Measurements from ENCODE around the gene ITGB3. TPM values are rescaled to one million over a fixed set of nuclear protein-coding genes. Genes with fewer than 3 reads are reported as not detected.

Gene ITGB3
- total and polyA plus RNA-seq, 2 of the 8 experiments (the other 6 are each of a cell fraction or from before 2014, with no cell fraction given): 0.08 to 0.09 TPM

DNA sequence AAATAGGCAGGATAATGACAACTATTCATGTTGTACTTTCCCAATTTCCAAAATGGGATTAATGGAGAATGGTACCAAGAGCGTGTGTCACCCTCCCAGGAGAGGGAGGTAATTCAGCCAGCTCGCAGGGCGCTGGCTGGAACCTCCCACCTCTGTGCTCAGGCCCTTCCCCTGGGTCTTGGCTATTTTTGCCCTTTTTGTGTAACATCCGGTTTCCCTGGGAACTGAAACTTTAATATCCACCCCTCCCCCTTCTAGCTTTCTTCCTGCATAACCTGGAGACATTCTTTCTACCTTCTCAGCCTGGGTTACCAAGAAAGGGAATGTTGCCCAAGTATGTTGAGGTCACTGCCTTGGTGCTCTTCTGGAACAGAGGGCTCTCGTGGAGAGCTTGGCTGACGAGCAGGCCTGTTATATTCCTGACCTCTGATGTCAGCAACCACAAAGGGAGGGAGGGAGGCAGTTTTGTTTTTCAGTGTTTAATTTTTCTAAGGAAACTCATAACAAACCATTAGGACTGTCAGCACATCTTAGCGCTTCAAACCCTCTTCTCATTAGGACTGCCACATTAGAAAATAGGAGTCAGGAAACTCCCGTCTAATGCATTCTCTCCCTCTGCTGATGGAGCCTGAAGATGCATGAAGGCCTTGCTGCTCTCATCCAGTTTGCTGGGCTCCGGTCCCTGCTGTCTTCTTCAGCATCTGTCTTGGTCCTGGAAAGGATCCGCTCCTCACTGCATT is 25.6 kb downstream of the ITGB3 start (continued):
- TF ChIP-seq CBX5 (IDR thresholded peaks at IDR 0.05; ENCODE audit: low read depth, low read length) (no peak), SRF (IDR thresholded peaks at IDR 0.05; ENCODE audit: low read depth, low read length) (no peak), EGR1 (IDR thresholded peaks at IDR 0.05; ENCODE audit: borderline replicate concordance, low read depth, low read length) (no peak), TAF7 (optimal IDR thresholded peaks at IDR 0.05; ENCODE audit: borderline replicate concordance, low read depth, low read length) (no peak), CTBP2 (IDR thresholded peaks at IDR 0.05; ENCODE audit: borderline replicate concordance, insufficient read depth, insufficient read length, low read length) (no peak), PHF8 (conservative IDR thresholded peaks at IDR 0.05; ENCODE audit: low read depth, low read length) (no peak)
